Stimulated activated CD4-positive, alpha-beta T cell treated with anti-CD3 and anti-CD28 coated beads, Interleukin-1b, Interleukin-23, amount 100 ng/mL, for 24 hours (primary cell): ENCODE results near the gene SMARCAL1.
A peak's percentile ranks its signal among the peaks of the same experiment; 100 is the strongest.

Experiments
- DNase-seq, 4 experiments: peaks; one replicate each; pipeline ENCODE4 v3.0.0-alpha.2; 2020; ENCODE audit warnings: low read depth in 4 of 4, low spot score in 1 of 4

Gene SMARCAL1

DNA sequence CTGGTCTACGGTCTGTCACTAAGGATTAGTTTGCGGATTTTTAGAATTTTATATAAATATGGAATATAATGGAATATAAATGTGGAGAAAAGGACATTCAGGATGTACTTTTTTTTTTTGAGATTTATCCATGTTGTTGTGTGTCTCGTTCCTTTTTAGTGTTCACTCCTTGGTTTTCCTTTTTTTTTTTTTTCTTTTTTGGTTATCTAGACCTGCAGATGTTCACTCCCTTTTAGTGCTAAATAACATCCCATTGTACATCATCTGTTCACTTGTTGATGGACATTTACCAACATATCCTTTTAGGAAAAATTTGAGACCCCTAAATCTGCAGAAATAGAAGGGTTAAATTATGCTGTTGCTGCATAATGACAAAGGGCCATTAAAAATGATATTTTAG is 60.9 kb downstream of the SMARCAL1 start:
- no peak for DNase-seq

DNA sequence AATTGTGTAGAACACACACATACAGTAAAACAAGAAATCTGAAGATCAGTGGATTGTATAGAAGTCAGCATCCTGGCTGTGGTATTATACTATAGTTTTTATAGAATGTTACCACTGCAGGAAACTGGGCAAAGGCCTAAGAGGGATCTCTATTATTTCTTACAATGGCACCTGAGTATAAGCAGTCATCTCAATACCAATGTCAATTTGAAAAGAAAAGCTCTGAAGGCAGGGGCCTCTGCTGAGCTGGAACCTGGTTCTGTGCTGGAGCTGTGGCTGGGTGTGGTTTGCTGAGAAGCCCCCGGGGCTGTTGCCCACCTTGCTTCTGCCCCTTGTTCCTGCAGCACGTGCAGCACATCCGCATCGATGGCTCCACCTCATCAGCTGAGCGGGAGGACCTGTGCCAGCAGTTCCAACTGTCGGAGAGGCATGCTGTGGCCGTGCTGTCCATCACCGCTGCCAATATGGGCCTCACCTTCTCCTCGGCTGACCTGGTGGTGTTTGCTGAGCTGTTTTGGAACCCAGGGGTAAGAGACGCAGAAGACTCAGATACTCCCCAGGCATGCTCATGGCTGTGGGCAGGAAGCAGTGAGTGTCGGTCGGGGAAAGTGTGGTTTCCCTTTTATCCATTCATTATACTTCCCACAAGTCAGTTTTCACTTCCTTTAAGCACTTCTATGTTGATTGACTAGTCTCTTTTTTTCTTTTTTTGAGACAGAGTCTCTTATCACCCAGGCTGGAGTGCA is 62.8 kb downstream of the SMARCAL1 start:
- DNase-seq, result no peak

DNA sequence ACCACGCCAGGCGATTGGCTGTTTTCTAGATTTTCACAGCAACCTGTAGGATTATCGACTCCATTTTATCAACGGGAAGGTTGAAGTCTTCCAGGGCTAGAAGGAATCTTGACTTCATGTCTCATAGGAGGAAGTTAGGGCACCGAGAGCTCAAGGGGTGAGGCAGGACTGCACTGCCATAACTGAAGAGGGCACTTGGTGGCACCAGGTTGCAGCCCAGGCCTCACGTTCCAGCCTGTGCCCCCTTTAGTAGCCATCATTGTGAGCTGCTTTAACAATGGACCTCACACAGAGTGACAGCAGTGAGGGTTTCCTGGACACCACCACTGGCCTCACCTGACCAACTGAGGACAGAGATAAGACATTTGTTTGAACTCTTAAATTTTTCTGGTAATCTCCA is 63.5 kb downstream of the SMARCAL1 start:
- DNase-seq, result no peak

DNA sequence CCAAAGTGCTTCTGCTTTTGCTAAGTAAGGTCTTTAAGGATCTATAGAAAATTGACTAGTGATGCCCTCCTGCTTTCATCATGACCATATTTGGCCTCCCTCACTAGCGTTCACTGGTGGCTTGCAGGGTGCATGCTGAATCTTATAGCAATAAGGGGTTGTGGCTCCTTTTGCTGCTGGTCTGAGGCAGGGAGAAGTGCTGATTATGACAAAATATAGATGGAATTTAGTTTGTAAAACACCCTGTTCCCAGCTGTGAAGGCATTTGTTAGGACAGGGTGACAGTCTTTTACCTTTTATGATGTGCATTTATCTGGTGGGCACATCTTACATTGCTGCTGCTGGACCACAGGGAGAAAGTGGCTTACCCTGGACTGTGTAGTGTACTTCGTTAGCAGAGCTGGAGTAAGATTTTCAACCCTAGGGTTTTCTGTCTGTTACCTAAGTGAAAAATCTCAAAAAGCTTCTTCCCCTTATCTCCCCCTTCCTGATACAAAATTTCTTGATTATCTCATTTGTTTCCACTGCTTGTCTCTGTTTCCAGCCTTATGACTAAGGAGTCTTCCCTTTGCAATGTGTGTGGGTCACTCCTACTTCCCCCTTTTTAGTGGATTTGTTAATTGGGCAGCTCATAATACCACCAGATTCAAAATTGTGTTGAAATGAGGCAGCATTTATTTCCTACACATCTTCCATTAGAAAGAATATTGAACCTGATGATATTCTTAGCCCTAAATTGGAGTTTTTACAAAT is 65.2 kb downstream of the SMARCAL1 start:
- DNase-seq, result no peak

GRCh38 chr2:216478151-216478550 is 65.9 kb downstream of the SMARCAL1 start:
- no peak for DNase-seq

DNA sequence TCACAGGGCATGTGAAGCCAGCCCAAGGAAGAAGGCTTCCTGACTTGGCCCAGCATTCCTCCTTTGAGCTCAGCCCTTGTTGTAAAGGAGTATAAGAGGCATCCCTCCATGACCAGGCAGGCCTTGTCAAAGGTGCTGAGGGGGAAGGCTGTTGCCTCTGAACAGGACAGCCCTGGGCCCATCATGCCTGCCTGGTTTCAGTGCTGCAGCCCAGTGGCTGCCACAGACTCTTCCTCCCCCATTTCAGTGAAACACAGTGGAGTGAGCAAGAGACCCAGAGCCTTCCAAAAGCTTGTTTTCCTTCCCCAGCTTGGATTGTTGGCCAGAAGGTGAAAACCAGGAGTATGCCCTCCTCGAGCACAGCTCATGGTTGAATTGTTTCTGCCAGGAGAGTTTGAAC is 66.5 kb downstream of the SMARCAL1 start:
- DNase-seq, result no peak

GRCh38 chr2:216480221-216480620 is 67.9 kb downstream of the SMARCAL1 start:
- DNase-seq, result no peak

DNA sequence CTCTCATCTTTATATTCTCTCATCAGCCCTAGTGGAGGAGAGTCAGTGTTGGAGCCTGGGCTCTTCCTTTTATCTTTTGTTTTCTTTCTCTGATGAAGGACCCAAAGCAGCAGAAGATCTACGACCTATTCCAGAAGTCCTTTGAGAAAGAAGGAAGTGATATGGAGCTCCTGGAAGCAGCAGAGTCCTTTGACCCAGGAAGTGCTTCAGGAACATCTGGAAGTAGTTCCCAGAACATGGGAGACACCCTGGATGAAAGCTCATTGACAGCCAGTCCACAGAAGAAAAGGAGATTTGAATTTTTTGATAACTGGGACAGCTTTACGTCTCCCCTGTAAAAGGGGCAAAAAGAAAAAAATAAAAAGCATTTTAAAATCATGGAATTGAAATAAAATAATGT is 70.4 kb downstream of the SMARCAL1 start:
- DNase-seq, result no peak

GRCh38 chr2:216485237-216485636 is 73.0 kb downstream of the SMARCAL1 start:
- no peak for DNase-seq

GRCh38 chr2:216485745-216486144 is 73.5 kb downstream of the SMARCAL1 start:
- DNase-seq, result no peak

- DNase-seq, result no peak
Observed at GRCh38 chr2:216486271-216486670, 74.0 kb downstream of the SMARCAL1 start.

DNA sequence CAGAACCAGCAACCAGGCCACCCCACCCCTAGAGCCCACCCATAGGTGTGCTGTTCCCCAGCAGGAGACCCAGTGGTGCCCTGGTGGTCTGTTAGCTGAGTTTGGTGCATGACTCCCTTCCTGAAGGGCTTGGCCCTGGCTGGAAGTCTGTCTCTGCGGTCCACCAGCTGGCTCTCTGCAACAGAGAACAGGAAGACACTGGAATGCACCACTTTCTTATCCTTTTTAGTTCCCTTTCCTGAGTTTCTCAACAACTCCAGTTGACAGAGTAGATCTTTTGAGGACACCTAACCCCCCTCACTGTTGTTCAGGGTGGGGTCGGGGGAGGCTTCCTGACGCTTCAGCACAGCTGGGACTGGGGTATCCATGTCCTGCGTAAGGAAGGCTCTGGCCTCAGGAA is 74.4 kb downstream of the SMARCAL1 start:
- no peak for DNase-seq

GRCh38 chr2:216490061-216490460 is 77.8 kb downstream of the SMARCAL1 start:
- DNase-seq, result no peak

GRCh38 chr2:216491793-216492596 is 79.7 kb downstream of the SMARCAL1 start:
- no peak for DNase-seq

DNA sequence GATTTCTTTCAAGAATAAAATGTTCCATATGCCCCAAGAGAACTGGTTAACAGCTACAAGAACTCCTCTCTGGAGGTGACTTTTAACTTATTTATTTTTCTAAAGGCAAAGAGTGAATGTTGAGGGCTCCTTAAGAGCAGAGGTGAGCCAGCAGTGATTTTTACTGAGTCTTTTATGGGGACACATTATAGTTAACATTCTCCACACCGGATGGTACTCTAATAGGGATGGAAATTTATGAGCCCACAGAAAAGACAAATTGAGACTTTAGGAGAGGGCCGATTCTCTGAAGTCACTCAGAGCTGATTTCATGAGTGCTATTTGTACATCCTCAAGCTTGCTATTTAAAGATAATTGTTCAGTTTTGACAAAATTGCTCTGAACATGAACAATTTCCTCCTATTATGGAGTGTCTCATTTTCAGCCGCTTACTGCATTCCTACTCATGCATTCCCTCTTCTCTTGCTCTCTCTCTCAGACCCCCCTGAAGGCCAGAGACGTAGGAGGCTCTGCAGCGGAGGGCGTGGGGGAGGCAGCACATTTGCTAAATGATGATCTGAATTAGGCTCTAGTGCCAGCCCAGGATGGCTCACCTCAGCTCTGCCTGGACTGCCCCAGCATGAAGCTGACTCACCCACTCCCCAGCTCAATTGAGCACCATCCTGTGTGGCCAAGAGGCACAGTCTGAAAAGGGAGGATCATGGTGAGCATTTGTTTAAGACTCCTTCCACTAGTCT is 80.5 kb downstream of the SMARCAL1 start:
- no peak for DNase-seq

GRCh38 chr2:216493334-216493685 is 81.0 kb downstream of the SMARCAL1 start:
- DNase-seq, result no peak

GRCh38 chr2:216495656-216496055 is 83.4 kb downstream of the SMARCAL1 start:
- DNase-seq, result no peak

DNA sequence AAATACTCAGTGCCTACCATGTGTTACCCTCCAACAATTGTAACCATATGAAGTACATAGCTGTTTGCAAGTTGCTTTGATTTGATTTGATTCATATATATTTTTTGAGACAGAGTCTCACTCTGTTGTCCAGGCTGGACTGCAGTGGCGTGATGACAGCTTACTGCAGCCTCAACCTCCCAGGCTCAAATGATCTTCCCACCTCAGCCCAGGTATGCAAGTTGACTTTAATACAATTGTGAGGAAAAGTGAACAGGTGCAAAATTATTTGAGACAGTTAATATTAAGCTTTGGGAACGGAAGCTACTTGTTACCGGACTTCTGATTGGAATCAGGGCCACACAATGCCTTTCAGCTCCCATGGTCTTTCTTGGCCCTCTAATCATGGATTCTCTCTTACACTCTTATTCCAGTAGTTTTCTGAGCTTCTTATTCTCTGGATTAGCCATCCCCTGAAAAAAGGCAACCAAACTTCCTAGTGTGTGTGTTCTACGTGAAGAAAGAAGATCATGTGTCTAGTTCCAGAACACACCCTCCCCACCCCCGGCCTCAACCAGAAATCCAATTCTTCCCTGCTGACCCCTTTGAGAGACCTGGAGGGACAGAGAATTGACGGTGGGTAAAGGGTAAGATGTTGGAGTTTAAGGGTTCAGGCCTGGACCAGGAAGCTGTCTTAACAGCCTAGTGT is 85.2 kb downstream of the SMARCAL1 start:
- DNase-seq, result no peak

DNA sequence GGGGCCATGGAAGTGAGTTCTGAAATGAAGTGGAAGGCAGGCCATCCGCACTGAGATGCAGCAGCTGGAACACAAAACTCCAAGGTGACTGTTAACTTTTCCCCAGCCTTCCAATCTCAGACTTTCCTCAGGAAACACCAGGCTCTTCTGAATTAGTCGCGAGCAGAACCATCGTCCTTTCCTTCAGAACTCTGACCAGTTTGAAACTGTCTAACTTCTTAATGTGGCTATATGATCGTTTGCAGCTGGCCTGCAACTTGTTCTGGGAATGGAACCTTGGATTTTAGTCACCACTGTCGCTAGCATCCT is 85.7 kb downstream of the SMARCAL1 start:
- no peak for DNase-seq

GRCh38 chr2:216498379-216499352 is 86.4 kb downstream of the SMARCAL1 start, which contains the start of gene RPL37A:
Gene RPL37A, plus strand, starts transcription at chr2:216498844. Its CDS starts 31 bp downstream, at chr2:216498875.
- DNase-seq, result peak; percentile 75 to 85 (median 81)
